Neural cell (in vitro differentiated cells): ENCODE data around the gene GBP6.

Experiments used
- EP300 ChIP-seq: fragments of 450-650 bp; conservative IDR thresholded peaks from 2 replicates; pipeline ENCODE4 v1.6.1; 2014; ENCODE audit warnings: antibody characterized with exemption, mild to moderate bottlenecking, moderate library complexity; ENCODE audit not compliant: poor library complexity, severe bottlenecking
- EZH2 ChIP-seq: fragments of 200-600, 300-800 bp; shearing (Covaris generic), sonication (generic); IDR thresholded peaks from 2 replicates; pipeline ENCODE4 v1.6.1; 2014; ENCODE audit warnings: antibody characterized with exemption, low read length, borderline replicate concordance, mild to moderate bottlenecking; ENCODE audit not compliant: insufficient read depth, poor library complexity, severe bottlenecking
- MXI1 ChIP-seq: fragments of 450-650 bp; conservative IDR thresholded peaks from 2 replicates; pipeline ENCODE4 v1.6.1; 2014; ENCODE audit warnings: antibody characterized with exemption, mild to moderate bottlenecking; ENCODE audit not compliant: poor library complexity, severe bottlenecking
- POLR2AphosphoS5 ChIP-seq: IDR thresholded peaks from 2 replicates; pipeline ENCODE4 v1.6.1; 2012
- RAD21 ChIP-seq: fragments of 450-650 bp; conservative IDR thresholded peaks from 2 replicates; pipeline ENCODE4 v1.6.1; 2014; ENCODE audit warnings: antibody characterized with exemption, mild to moderate bottlenecking, moderate library complexity
- SMC3 ChIP-seq: fragments of 450-650 bp; conservative IDR thresholded peaks from 2 replicates; pipeline ENCODE4 v1.6.1; 2014; ENCODE audit warnings: antibody characterized with exemption, mild to moderate bottlenecking, moderate library complexity; ENCODE audit not compliant: poor library complexity
- TAF1 ChIP-seq: IDR thresholded peaks from 2 replicates; pipeline ENCODE4 v1.6.1; 2012; ENCODE audit warnings: low read depth
- TF ChIP-seq, protein P1 (sequence below): fragments of 450-650 bp; IDR thresholded peaks from 2 replicates; pipeline ENCODE4 v1.5.1; 2014; ENCODE audit warnings: antibody characterized with exemption, mild to moderate bottlenecking, moderate library complexity; ENCODE audit not compliant: poor library complexity, severe bottlenecking
- TF ChIP-seq, protein P2 (sequence below): IDR thresholded peaks from 2 replicates; pipeline ENCODE4 v1.6.1; 2012; ENCODE audit warnings: borderline replicate concordance

DNA sequence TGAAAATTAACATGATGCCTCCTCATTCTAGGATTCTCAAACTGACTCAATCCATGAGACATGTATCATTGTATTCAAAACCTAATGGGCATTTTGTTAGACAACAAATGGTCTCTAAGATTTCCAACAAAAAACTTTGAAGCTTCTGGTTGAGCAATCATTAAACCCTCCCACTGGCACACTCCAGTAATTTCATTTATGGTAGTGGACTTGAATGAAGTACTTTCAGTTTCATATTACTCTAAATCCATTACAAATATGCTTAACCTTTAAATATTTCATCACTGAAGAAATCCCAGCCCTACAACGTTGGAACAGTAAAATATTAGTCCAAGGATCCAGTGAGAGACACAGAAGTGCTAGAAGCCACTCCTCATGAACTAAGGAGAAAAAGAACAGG is 43.5 kb downstream of the GBP6 start:
- TF ChIP-seq, protein P1, sequence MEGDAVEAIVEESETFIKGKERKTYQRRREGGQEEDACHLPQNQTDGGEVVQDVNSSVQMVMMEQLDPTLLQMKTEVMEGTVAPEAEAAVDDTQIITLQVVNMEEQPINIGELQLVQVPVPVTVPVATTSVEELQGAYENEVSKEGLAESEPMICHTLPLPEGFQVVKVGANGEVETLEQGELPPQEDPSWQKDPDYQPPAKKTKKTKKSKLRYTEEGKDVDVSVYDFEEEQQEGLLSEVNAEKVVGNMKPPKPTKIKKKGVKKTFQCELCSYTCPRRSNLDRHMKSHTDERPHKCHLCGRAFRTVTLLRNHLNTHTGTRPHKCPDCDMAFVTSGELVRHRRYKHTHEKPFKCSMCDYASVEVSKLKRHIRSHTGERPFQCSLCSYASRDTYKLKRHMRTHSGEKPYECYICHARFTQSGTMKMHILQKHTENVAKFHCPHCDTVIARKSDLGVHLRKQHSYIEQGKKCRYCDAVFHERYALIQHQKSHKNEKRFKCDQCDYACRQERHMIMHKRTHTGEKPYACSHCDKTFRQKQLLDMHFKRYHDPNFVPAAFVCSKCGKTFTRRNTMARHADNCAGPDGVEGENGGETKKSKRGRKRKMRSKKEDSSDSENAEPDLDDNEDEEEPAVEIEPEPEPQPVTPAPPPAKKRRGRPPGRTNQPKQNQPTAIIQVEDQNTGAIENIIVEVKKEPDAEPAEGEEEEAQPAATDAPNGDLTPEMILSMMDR: no peak
- TF ChIP-seq EZH2 (no peak), POLR2AphosphoS5 (no peak), RAD21 (no peak), EP300 (no peak), SMC3 (no peak), TAF1 (no peak), MXI1 (no peak)
- TF ChIP-seq, protein P2, sequence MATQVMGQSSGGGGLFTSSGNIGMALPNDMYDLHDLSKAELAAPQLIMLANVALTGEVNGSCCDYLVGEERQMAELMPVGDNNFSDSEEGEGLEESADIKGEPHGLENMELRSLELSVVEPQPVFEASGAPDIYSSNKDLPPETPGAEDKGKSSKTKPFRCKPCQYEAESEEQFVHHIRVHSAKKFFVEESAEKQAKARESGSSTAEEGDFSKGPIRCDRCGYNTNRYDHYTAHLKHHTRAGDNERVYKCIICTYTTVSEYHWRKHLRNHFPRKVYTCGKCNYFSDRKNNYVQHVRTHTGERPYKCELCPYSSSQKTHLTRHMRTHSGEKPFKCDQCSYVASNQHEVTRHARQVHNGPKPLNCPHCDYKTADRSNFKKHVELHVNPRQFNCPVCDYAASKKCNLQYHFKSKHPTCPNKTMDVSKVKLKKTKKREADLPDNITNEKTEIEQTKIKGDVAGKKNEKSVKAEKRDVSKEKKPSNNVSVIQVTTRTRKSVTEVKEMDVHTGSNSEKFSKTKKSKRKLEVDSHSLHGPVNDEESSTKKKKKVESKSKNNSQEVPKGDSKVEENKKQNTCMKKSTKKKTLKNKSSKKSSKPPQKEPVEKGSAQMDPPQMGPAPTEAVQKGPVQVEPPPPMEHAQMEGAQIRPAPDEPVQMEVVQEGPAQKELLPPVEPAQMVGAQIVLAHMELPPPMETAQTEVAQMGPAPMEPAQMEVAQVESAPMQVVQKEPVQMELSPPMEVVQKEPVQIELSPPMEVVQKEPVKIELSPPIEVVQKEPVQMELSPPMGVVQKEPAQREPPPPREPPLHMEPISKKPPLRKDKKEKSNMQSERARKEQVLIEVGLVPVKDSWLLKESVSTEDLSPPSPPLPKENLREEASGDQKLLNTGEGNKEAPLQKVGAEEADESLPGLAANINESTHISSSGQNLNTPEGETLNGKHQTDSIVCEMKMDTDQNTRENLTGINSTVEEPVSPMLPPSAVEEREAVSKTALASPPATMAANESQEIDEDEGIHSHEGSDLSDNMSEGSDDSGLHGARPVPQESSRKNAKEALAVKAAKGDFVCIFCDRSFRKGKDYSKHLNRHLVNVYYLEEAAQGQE: no peak
